Measurements from ENCODE around the gene CDNF. TPM values are rescaled to one million over a fixed set of nuclear protein-coding genes. Genes with fewer than 3 reads are reported as not detected.
A peak's percentile ranks its signal among the peaks of the same experiment; 100 is the strongest.

CDNF gene
- total and polyA plus RNA-seq, 12 donors, result 0.74 to 6.3 (median 4.1) TPM

- Histone ChIP-seq H3K4me3 (no peak overlapping the region), H3K4me1 (no peaks in the 10 kb centered on the region), H3K9me3 (no peaks in the 10 kb centered on the region), H3K36me3 (no peaks in the 10 kb centered on the region), H3K27me3 (peaks cover 0 to 2% (median 0%) of the 10 kb centered on the region in 7 donors), H3K27ac (no peak overlapping the region)
- TF ChIP-seq CTCF (IDR thresholded peaks at IDR 0.05), result no peak
- ATAC-seq (no peak), DNase-seq (no peak)
- intact Hi-C loops (cut with DNase I), result no loop called here
- 0 to 52% methylated on average over 1 of the region's 1 CpG for WGBS, 2 donors
These were observed 34.0 kb downstream of the CDNF start for GRCh38 chr10:14803827-14804226.

- Histone ChIP-seq H3K27me3 (peaks cover 0 to 2% (median 0%) of the 10 kb centered on the region in 7 donors), H3K36me3 (no peaks in the 10 kb centered on the region), H3K4me1 (no peaks in the 10 kb centered on the region), H3K27ac (no peak overlapping the region), H3K9me3 (no peaks in the 10 kb centered on the region), H3K4me3 (no peak overlapping the region)
- no peak for DNase-seq
- TF ChIP-seq CTCF (IDR thresholded peaks at IDR 0.05), result no peak
- intact Hi-C loops (cut with DNase I), result no loop called here
- peak in 1 of 8 donors; percentile 11 for ATAC-seq
- WGBS, 2 donors, result 35 to 53% methylated on average over 5 of the region's 5 CpGs
These were observed 36.1 kb downstream of the CDNF start for GRCh38 chr10:14801723-14802122.

GRCh38 chr10:14800397-14800796 is 37.4 kb downstream of the CDNF start:
- H3K36me3 ChIP-seq, result no peaks in the 10 kb centered on the region
- peaks cover 0 to 2% (median 0%) of the 10 kb centered on the region in 7 donors for H3K27me3 ChIP-seq
- H3K27ac ChIP-seq, result no peak overlapping the region
- no peak overlapping the region for H3K4me3 ChIP-seq
- no peak for DNase-seq
- TF ChIP-seq CTCF (IDR thresholded peaks at IDR 0.05), result no peak
- intact Hi-C loops (cut with DNase I), result no loop called here
- ATAC-seq, result no peak
- no peaks in the 10 kb centered on the region for H3K9me3 ChIP-seq
- 54 to 62% methylated on average over 1 of the region's 1 CpG for WGBS, 2 donors
- no peaks in the 10 kb centered on the region for H3K4me1 ChIP-seq

- DNase-seq (no peak), ATAC-seq (no peak)
- no peaks in the 10 kb centered on the region for H3K36me3 ChIP-seq
- no peak overlapping the region for H3K27ac ChIP-seq
- H3K4me3 ChIP-seq, result no peak overlapping the region
- TF ChIP-seq CTCF (IDR thresholded peaks at IDR 0.05), result no peak
- H3K4me1 ChIP-seq, result no peaks in the 10 kb centered on the region
- WGBS, 2 donors, result 32 to 47% methylated on average over 5 of the region's 5 CpGs
- intact Hi-C loops (cut with DNase I), result no loop called here
- no peaks in the 10 kb centered on the region for H3K9me3 ChIP-seq
- peaks cover 0 to 2% (median 0%) of the 10 kb centered on the region in 7 donors for H3K27me3 ChIP-seq
These were observed 39.2 kb downstream of the CDNF start for GRCh38 chr10:14798636-14799035.
